NCI-H187 treated with DMSO at 0.1 percent for 48 hours (cell line): ENCODE data around the gene NCDN.
"Not testable (repeated sequence)": the region's sequence is repeated elsewhere in the genome, so short reads cannot be mapped to it uniquely, and the experiment has no call there.

Experiments
- DNase-seq: peaks from one replicate; lab custom pipeline; 2025; lab: John Stamatoyannopoulos, UW

The NCDN gene

DNA sequence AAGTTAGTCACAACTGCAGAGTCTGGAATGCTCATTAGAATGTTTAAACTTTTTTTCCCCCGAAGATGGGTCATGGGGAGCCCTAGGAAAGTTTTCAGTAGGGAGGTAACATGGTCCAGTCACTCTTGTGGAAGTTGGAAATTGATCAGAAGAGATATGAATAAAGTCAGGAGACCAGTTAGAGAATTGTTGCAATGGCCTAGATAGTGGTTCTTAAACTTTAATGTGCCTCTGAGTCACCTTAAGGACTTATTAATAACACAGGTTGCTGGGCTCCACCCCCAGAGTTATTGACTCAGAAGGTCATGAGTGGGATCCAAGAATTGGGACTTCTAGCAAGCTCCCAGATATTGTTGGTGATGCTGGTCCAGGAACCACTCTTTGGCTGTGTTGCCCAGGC is 12.3 kb downstream of the NCDN start:
- DNase-seq = no peak

DNA sequence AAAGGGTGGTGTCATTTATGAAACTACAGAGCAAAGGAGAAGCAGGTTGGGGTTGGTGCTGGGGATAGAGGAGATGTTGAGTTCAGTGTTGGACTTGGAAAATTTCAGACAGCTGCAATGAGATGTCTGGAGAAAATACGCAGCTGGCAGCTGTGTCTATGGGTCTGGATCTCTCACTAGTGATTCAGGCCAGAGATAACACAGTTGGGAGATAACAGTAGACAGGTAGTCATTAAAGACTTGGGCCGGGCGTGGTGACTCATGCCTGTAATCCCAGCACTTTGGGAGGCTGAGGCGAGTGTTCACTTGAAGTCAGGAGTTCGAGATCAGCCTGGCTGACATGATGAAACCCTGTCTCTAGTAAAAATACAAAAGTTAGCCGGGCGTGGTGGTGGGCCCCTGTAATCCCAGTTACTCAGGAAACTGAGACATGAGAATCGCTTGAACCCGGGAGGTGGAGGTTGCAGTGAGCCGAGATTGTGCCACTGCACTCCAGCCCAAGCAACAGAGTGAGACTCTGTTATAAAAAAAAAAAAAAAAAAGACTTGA is 13.1 kb downstream of the NCDN start:
- DNase-seq = no peak

DNA sequence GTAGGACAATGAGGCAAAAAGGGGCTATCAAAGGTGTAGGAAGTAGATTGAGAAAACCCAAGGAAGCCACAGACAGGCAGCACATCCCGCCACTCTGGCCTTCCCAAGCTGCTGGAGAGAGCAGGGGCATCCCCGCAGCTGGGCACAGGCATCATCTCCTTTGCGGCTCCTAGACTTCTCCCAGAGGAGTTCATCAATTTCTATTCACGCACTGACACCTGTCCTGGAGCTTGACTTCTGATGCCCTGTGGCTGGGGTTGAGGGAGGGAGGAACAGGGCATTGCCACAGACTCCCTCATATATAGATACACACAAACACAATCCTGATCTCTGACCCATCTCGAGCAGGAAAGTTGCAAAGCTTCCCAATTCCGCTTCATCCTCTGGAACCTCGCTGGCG is 13.7 kb downstream of the NCDN start:
- no peak for DNase-seq

DNA sequence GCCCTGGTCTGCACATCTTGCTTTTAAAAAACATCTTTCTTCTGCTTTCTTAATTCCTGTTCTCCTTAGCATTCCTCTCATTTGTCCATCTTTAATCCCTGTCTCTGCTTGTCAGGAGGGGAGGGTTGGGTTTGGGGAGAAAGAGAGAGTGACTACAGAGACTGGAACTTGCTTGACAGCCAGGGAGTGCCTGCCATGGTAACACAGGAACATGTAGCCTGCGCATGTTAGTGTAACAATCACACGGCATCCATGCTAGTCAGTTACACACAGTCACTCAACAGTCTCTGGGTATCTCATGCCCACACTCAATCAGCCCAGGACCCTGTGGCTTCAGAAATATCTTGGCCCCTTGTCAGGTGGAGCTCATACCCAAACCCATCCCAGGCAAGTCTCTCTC is 14.7 kb downstream of the NCDN start:
- no peak for DNase-seq

DNA sequence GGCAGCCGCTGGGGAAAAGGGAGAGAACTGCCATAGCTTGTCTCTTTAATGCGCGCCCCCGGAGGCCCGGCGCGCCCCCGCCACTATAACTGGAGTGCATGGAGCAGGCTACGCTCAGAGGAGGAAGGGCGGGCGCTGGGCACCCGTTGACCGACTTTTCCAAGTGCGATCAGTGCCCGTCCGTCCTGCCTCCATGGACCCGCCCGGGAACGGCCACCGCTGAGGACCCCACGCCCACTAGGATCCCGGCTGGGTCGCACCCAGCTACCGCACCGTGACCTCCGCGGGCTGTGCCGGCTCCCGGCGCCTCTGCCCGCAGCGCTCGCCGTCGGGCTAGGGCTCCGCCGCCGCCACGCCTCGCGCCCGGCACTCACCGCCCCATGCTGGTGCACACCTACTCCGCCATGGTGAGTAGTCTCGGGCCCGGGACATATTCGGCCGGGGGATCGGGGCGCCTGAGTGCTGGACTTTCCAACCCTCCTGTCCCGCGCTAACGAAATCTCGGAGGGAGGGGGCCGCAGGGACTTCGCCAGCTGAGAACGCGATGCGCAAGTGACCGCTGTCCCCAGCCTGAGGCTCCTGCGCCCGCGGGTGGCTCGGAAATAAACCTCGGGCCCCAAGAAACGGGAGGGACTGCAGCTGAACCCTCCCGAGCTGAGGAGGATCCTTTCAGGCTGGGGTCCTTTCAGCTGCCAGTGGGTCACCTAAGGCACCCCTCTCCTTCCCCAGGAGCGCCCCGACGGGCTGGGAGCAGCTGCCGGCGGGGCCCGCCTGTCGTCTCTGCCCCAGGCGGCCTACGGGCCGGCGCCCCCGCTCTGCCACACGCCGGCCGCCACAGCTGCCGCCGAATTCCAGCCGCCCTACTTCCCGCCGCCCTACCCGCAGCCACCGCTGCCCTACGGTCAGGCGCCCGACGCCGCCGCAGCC is 15.9 kb downstream of the NCDN start, which contains the start of gene TFAP2E:
TFAP2E (plus strand) TSS at position 117 of the 927 bp plus-strand sequence; CDS start at position 381, 264 bp downstream.
- no peak for DNase-seq

DNA sequence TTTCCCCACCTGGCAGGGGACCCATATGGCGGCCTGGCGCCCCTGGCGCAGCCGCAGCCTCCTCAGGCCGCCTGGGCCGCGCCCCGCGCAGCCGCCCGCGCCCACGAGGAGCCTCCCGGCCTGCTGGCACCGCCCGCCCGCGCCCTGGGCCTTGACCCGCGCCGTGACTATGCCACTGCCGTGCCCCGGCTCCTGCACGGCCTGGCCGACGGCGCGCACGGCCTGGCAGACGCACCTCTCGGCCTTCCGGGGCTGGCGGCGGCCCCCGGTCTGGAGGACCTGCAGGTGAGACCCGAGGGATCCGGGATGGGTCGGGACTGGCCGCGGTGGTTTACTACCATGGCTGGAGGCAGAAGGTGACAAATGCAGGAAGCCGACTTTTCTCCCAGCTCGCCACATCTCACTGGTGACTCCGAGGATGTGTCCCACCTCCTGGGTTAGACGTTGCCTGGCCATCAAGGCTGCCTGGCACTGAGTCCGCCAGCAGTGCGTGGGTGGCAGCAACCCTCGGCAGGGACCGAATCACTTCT is 16.6 kb downstream of the NCDN start:
- DNase-seq = no peak

DNA sequence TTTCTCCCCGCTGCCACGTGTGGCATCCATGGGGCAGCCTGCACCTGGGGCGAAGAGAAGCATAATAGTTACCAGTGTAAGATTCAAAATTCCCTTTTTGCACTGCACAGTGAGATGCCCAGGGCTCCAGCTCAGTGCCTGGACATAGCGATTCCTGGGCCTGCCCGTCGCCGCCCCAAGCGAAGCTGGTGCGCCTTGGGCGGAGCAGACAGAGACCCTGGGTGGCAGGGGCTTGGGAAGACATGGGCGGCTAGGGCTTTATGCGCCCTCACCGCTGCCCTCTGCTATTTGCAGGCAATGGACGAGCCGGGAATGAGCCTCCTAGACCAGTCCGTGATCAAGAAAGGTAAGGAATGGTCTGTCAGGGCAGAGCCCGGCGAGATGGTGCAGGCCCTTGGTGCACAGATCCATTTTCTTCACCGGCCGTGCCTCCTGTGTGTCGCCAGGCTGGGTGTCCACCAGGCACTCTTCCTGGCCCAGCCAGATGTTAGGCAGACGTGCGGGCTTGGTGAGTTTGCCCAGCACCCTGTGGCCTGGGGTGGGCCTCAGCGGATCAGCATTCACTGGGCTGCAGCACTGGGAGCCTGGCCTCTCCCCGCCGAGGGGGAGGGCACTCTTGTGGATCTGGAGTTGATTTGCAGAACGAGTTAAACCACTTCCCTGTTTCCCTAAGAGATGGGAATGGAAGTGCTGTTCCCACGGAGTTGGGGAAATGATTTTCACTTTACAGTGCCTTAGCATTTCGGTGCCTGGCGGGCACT is 17.2 kb downstream of the NCDN start:
- no peak for DNase-seq

DNA sequence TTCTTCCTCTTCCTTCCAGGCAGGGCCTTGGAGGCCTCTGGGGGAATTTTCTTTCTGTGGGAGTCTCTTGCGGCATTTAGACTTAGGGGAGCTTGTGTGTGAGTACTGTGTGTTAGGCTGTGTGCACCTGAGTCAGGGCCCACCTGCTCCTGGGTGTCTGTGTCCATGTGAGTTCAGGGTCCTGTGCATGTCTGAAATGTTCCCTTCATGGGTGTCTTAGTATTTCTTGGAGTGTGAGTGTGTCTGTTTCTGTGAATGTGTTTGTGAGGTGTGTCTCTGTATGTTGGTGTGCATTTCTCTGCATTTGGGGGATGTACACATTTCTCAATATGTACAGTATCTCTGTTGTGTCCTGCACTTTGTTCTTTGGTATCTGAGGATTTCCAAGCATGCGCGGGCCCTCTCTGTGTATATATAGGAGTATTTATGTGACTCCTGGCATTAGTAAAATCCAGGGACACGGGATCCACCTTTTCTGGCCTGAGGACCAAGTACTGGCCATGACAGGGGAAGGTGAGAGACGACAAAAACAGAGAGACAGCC is 17.9 kb downstream of the NCDN start:
- no peak for DNase-seq

DNA sequence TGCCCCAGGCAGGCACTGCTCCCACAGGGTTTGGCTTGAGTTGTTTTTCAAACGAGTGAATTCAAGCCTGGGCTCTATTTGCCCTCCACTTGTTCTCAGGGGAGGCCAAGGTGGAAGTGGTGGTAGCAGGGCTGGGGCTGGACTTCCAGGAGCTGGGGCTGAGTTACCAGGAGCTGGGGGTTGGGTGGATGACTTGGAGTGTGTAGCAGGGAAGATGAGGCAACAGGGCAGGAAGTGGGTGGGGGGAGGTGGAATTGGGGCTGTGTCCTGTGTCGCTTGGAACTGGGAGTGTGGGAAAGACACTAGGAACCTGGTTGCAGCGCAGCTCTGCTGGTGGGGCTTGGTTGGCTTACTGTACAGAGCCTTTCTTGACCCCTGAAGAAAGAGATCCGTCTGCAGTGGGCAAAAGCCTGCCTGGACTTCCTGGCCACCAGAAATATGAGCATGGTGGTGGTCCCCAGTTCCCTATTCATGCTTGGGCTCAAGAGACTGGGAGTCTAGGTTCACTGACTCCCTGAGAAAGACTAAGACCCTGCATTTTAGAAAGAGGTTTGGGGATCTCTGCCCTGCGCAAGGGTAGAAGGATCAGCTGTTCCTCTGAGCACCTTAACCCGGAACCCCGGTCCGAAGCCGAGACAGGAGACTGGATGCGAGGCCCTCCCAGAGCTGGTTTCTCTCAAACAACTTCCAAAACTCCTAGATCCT is 18.6 kb downstream of the NCDN start:
- no peak for DNase-seq

DNA sequence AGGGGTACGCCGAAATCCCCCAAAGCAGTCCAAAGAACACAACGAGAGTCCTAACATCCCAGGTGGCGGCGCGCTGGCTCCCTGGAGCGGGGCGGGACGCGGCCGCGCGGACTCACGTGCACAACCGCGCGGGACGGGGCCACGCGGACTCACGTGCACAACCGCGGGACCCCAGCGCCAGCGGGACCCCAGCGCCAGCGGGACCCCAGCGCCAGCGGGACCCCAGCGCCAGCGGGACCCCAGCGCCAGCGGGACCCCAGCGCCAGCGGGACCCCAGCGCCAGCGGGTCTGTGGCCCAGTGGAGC is 19.1 kb downstream of the NCDN start:
- not testable (repeated sequence) for DNase-seq

DNA sequence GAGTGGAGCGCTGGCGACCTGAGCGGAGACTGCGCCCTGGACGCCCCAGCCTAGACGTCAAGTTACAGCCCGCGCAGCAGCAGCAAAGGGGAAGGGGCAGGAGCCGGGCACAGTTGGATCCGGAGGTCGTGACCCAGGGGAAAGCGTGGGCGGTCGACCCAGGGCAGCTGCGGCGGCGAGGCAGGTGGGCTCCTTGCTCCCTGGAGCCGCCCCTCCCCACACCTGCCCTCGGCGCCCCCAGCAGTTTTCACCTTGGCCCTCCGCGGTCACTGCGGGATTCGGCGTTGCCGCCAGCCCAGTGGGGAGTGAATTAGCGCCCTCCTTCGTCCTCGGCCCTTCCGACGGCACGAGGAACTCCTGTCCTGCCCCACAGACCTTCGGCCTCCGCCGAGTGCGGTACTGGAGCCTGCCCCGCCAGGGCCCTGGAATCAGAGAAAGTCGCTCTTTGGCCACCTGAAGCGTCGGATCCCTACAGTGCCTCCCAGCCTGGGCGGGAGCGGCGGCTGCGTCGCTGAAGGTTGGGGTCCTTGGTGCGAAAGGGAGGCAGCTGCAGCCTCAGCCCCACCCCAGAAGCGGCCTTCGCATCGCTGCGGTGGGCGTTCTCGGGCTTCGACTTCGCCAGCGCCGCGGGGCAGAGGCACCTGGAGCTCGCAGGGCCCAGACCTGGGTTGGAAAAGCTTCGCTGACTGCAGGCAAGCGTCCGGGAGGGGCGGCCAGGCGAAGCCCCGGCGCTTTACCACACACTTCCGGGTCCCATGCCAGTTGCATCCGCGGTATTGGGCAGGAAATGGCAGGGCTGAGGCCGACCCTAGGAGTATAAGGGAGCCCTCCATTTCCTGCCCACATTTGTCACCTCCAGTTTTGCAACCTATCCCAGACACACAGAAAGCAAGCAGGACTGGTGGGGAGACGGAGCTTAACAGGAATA is 19.7 kb downstream of the NCDN start:
- DNase-seq = no peak

DNA sequence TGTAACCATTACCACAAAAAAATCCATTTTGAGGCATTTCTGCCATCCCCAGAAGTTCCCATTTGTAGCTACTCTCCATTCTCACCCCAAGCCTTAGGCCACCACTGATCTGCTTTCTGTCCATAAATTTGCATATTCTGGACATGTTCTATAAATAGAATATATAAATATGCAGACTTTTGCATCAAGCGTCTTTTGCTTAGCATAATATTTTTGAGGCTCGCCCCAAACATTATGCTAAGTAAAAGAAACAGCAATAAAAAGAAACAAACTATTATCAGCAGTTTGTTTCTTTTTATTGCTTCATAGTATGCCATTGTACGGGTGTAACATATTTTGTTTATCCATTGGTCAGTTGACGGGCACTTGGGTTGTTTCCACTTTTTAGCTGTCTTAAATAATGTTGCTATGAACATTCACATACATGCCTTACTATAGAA is 23.4 kb downstream of the NCDN start:
- DNase-seq = no peak

DNA sequence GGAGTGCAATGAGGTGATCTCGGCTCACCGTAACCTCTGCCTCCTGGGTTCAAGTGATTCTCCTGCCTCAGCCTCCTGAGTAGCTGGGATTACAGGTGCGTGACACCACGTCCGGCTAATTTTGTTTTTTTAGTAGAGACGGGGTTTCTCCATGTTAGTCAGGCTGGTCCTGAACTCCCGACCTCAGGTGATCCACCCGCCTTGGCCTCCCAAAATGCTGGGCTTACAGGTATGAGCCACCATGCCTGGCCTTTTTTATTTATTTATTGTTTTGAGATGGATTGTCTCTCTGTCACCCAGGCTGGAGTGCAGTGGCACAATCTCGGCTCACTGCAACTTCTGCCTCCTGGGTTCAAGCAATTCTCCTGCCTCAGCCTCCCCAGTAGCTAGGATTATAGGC is 24.0 kb downstream of the NCDN start:
- not testable (repeated sequence) for DNase-seq

DNA sequence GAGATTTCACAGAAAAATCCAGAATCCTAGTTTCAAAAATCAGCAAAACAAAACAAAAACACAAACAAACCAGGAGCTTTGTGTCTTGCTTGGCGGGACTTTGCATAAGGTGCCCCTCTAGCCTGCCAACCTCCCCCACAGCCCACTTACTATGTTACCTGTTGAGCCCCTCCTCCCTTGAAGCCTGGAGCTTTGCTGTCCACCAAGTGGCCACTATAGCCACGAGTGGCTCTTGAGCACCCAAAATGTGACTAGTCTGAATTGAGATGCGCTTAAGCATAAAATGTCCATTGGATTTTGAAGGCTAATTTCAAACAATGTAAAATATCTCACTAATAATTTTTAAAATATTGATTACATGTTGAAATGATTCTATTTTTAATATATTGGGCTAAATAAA is 27.7 kb downstream of the NCDN start:
- no peak for DNase-seq

DNA sequence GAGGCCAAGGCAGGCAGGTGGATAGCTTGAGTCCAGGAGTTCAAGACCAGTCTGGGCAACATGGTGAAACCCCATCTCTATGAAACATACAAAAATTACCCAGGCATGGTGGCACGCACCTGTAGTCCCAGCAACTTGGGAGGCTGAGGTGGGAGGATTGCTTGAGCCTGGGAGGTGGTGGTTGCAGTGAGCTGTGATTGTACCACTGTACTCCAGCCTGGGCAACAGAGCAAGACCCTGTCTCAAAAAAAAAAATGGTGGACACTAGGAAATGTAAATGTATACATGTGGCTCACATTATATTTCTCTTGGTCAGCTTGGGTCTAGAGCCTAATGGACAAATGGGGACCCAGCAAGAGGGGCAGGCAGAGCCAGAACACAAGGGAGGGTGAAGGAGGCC is 28.2 kb downstream of the NCDN start:
- DNase-seq = not testable (repeated sequence)

DNA sequence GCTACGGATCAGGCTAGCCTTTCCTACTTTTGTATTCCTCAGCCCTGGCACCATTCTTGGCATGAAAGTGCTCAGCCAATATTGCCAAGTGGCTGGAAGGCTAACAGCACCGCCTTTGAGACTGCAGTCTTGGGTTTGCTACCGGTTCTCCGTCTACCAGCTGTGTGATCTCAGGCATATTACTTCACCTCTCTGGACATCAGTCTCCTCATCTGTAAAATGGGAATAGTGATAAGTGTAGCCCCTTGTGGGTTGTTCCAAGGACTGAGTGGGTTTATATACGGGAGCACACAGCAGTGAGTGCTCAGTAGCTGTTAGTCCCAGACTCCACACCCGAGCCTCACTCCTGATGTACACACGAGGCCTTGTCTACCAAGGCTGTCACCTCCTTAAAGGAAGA is 29.2 kb downstream of the NCDN start:
- DNase-seq = no peak

DNA sequence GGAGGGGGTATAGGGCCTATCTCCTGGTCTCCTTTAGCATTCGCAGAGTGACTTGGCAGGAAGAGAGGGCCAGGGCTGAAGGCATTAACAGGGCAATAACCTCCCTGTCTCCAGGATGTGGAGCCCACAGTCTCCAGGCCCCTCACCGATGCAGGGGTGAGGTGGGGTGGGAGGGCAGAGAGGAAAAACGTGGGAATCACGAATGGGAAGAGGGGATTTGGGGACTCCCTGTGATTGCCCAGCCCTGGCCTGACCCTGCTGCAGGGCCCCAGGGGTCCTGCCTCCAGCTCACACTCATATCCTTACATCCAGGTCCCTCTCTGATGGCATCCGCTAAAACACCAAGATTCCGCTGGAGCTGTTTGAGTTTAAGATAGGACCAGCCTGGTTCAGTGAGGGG is 30.1 kb downstream of the NCDN start:
- DNase-seq = no peak

DNA sequence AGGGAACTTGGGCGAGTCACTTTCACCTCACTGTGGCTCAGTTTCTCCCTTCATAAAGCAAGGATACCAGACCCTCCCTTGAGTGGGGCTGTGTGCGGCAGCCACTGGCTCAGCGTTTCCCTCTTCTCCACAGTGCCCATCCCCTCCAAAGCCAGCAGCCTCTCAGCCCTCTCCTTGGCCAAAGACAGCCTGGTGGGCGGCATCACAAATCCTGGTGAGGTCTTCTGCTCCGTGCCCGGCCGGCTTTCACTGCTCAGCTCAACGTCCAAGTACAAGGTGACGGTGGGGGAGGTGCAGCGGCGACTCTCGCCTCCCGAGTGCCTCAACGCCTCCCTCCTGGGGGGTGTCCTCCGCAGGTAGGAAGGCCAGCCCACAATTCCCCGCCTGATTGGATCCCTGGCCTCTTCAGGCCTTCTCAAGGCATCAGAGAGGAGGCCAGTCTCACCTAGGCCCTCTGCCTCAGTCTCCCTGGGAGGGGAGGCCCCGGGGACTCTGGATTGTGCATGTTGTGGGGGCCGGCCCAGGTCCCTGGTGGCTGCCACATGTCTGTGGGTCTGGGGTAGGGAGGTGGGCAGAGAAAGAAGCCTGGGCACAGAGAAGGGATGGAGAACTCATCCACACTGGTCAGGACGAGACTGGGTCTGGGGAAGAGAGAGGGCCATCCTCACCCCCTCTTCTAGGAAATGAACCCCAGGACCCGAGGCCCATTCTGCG is 30.8 kb downstream of the NCDN start:
- DNase-seq = no peak

DNA sequence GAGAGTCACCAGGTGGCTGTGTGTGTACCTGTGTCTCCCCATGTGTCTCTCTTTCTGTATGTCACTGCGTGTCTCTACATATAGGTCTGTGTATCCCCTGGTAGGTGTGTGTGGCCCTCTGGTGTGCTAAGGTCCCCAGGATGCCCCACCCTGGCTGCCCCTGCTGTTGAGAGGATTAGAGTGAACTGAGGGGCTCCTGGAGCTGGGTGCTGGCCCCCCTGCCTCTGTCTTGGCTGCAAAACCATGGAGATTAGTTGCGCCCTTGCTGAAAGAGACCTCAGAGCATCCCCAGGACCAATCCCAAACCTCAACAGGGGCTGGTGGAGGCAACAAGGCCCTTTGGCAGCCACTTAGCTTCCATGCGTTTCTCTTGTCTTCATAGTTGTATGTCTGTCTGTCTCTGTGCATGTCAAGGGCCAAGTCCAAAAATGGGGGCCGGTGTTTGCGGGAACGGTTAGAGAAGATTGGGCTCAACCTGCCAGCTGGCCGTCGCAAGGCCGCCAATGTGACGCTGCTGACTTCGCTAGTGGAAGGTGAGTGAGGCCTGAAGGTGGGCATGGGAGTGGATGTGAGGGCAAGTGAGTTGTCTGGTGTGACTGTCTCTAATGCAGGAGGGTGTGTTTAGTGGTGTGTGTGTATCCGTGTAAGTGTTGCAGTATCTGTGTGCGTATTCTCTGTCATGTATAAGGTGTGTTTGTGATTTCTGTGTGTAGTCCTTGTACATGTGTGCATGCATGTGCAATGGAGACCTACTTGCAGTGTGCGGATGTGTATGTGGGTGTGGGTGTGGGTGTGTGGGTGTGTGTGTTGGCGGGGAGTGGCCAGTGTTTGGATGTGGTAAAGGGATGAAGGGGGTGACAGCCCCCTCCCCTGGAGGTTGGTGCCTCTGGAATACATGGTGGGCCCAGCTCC is 32.2 kb downstream of the NCDN start:
- DNase-seq = no peak
